OCI-LY1 (cell line): Measurements from ENCODE around the gene FLVCR2.

Experiments used
- H2AFZ ChIP-seq: fragments of 200-600 bp; sonication (generic), shearing (Covaris generic); 2 replicates; pipeline ENCODE4 v1.6.0; 2014; ENCODE audit warnings: antibody characterized with exemption, mild to moderate bottlenecking, low read length
- H3F3A ChIP-seq: fragments of 200-600 bp; sonication (generic), shearing (Covaris generic); 2 replicates; pipeline ENCODE4 v1.6.0; 2014; ENCODE audit warnings: mild to moderate bottlenecking, antibody characterized with exemption, low read length, moderate library complexity; ENCODE audit not compliant: insufficient read depth
- H3K27ac ChIP-seq: fragments of 200-600 bp; sonication (generic); 2 replicates; pipeline ENCODE4 v1.5.1; 2014; ENCODE audit warnings: low read length, mixed run types, mild to moderate bottlenecking, low read depth; ENCODE audit not compliant: poor library complexity, severe bottlenecking
- H3K27me3 ChIP-seq: fragments of 200-600 bp; sonication (generic); 2 replicates; pipeline ENCODE4 v1.6.0; 2014; ENCODE audit warnings: antibody characterized with exemption, mild to moderate bottlenecking, low read length, moderate library complexity; ENCODE audit not compliant: insufficient read depth
- H3K36me3 ChIP-seq: fragments of 200-600 bp; sonication (generic); 2 replicates; pipeline ENCODE4 v1.6.1; 2014; ENCODE audit warnings: mild to moderate bottlenecking, antibody characterized with exemption, low read length, moderate library complexity, mixed read lengths; ENCODE audit not compliant: insufficient read depth
- H3K4me1 ChIP-seq: fragments of 200-600 bp; sonication (generic); 2 replicates; pipeline ENCODE4 v1.5.1; 2014; ENCODE audit warnings: mild to moderate bottlenecking, low read length, moderate library complexity; ENCODE audit not compliant: insufficient read depth, severe bottlenecking
- H3K4me2 ChIP-seq: fragments of 200-600 bp; sonication (generic), shearing (Covaris generic); 2 replicates; pipeline ENCODE4 v1.6.1; 2014; ENCODE audit warnings: low read length
- H3K4me3 ChIP-seq: fragments of 200-600 bp; sonication (generic); 2 replicates; pipeline ENCODE4 v1.5.1; 2014; ENCODE audit warnings: low read length, low read depth, mild to moderate bottlenecking, mixed read lengths; ENCODE audit not compliant: poor library complexity, severe bottlenecking
- H3K79me2 ChIP-seq: fragments of 200-600 bp; shearing (Covaris generic); 2 replicates; pipeline ENCODE4 v1.6.1; 2016; ENCODE audit warnings: mixed run types, low read length, mixed read lengths; ENCODE audit not compliant: insufficient read depth
- H3K9ac ChIP-seq: fragments of 200-600 bp; sonication (generic), shearing (Covaris generic); 2 replicates; pipeline ENCODE4 v1.6.1; 2014; ENCODE audit warnings: mild to moderate bottlenecking, low read length, mixed read lengths
- H3K9me2 ChIP-seq: fragments of 200-600 bp; sonication (generic), shearing (Covaris generic); 2 replicates; pipeline ENCODE4 v1.6.1; 2014; ENCODE audit warnings: low read depth, mild to moderate bottlenecking, low read length, mixed read lengths
- H3K9me3 ChIP-seq: fragments of 200-600 bp; shearing (Covaris generic); 2 replicates; pipeline ENCODE4 v1.6.1; 2014; ENCODE audit warnings: low read length, mixed read lengths
- H4K20me1 ChIP-seq: fragments of 200-600 bp; sonication (generic), shearing (Covaris generic); 2 replicates; pipeline ENCODE4 v1.6.0; 2016; ENCODE audit warnings: mild to moderate bottlenecking, low read length; ENCODE audit not compliant: insufficient read depth
- EZH2 ChIP-seq: fragments of 200-600 bp; sonication (generic), shearing (Covaris generic); IDR thresholded peaks from 2 replicates; pipeline ENCODE4 v1.8.0; 2017; ENCODE audit warnings: borderline replicate concordance, mixed run types, mild to moderate bottlenecking, antibody characterized with exemption, low read length, moderate library complexity, mixed read lengths
- TF ChIP-seq, protein P1 (sequence below): fragments of 200-600 bp; sonication (generic), shearing (Covaris generic); IDR thresholded peaks from 2 replicates; pipeline ENCODE4 v1.5.1; 2017; ENCODE audit warnings: mild to moderate bottlenecking, antibody characterized with exemption, low read length, moderate library complexity, mixed read lengths

The FLVCR2 gene

DNA sequence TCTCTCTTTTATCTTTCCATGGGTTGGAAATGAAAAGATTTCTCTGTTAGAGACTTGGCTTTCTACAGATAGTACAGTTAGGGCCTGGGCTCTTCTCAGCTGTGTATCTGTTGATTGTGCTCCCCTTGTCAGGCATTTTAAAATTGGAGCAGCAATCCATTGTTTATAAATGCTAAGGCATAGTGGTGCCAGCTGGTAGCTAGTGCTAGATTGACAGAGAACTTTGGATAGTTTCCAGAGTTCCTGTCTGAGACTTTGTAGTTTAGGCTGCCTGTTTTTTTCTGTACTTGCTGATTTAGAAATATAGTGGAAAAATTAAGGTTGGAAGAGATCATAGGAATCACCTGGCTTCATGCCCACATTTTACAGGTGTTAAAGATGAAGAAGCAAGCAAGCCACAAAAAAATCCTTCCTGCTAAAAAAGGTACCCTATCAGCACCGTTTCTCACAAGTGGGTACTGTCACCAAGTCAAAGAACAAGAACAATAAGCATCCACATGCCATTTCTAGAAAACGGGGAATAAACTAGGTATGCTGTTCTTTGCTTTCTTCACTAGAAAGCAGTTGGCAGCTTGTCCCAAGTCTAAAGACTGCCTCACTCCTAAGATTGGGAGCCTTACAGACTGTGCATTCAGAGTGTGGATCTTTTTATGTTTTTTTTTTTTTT, 88.8 kb downstream of the FLVCR2 start:
- Histone ChIP-seq H3K4me2 (no peak overlapping the region), H3K79me2 (no peaks in the 10 kb centered on the region), H4K20me1 (no peaks in the 10 kb centered on the region), H2AFZ (no peak overlapping the region), H3K36me3 (peaks cover 33% of the 10 kb centered on the region), H3K4me3 (no peak overlapping the region), H3K27ac (no peak overlapping the region), H3K9me3 (no peaks in the 10 kb centered on the region), H3K4me1 (peaks cover 5% of the 10 kb centered on the region), H3K9me2 (no peaks in the 10 kb centered on the region), H3K27me3 (no peaks in the 10 kb centered on the region), H3F3A (no peaks in the 10 kb centered on the region), H3K9ac (no peak overlapping the region)
- TF ChIP-seq, protein P1, sequence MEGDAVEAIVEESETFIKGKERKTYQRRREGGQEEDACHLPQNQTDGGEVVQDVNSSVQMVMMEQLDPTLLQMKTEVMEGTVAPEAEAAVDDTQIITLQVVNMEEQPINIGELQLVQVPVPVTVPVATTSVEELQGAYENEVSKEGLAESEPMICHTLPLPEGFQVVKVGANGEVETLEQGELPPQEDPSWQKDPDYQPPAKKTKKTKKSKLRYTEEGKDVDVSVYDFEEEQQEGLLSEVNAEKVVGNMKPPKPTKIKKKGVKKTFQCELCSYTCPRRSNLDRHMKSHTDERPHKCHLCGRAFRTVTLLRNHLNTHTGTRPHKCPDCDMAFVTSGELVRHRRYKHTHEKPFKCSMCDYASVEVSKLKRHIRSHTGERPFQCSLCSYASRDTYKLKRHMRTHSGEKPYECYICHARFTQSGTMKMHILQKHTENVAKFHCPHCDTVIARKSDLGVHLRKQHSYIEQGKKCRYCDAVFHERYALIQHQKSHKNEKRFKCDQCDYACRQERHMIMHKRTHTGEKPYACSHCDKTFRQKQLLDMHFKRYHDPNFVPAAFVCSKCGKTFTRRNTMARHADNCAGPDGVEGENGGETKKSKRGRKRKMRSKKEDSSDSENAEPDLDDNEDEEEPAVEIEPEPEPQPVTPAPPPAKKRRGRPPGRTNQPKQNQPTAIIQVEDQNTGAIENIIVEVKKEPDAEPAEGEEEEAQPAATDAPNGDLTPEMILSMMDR, result no peak
- TF ChIP-seq EZH2, result no peak

DNA sequence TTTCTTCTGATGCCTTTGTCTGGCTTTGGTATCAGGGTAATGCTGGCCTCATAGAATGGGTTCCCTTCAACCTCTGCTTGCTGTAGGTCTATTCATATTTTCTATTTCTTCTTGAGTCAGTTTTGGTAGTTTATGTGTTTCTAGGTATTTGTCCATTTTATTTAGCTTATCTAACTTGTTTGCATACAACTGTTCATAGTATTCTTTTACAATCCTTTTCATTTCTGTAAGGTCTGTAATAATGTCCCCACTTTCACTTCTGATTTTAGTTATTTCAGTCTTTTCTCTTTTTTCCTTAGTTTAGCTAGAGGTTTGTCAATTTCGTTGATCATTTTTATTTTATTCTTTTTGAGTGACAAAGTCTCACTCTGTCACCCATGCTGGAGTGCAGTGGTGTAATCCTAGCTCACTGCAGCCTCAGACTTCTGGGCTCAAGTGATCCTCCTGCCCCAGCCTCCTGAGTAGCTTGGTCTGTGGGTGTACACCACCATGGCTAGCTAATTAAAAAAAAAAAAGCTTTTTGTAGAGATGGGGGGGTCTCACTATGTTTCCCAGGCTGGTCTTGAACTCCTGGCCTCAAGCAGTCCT, 94.3 kb downstream of the FLVCR2 start:
- TF ChIP-seq, protein P1, result no peak
- TF ChIP-seq EZH2, result no peak
- no peaks in the 10 kb centered on the region for H3K79me2 ChIP-seq
- no peaks in the 10 kb centered on the region for H3F3A ChIP-seq
- H3K27ac ChIP-seq, result no peak overlapping the region
- H3K4me2 ChIP-seq, result no peak overlapping the region
- no peaks in the 10 kb centered on the region for H3K9me3 ChIP-seq
- H3K4me3 ChIP-seq, result no peak overlapping the region
- H4K20me1 ChIP-seq, result no peaks in the 10 kb centered on the region
- no peaks in the 10 kb centered on the region for H3K4me1 ChIP-seq
- no peaks in the 10 kb centered on the region for H3K27me3 ChIP-seq
- H3K9me2 ChIP-seq, result no peaks in the 10 kb centered on the region
- H3K36me3 ChIP-seq, result peaks cover 29% of the 10 kb centered on the region
- H2AFZ ChIP-seq, result no peak overlapping the region
- no peak overlapping the region for H3K9ac ChIP-seq

DNA sequence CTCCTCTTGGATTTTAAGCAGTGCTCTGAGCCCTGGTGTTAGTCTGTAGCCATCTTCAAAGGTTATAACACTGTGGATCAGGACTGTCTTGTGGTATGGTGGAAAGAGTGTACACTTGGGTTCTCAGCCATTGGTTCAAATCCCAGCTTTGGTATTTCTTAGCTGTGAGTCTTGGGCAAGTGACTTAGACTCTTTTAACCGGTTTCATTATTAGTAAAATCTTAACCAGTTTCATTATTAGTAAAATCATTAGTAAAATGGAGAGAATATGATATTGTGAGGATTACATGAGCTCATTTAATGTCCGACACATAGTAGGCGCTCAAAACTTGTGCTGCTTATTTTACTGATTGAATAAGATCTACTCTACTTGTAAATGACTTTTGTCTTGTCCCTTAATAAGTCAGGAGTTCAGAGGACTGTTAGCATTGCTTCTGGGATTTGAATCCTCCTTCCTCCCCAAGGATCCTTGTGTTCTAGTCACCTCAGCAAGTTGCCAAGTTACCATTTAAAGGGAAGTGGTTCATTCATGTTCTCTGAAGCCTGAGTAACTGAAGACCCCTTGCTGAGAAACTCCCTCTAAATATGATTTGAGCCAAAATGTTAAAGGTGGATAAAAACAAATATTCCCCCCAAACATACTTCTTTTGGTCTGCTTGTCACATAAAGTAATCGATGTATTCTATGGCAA, 95.1 kb downstream of the FLVCR2 start:
- peaks cover 29% of the 10 kb centered on the region for H3K36me3 ChIP-seq
- TF ChIP-seq EZH2, result no peak
- TF ChIP-seq, protein P1, result no peak
- H3K4me3 ChIP-seq, result no peak overlapping the region
- no peak overlapping the region for H2AFZ ChIP-seq
- H3K9ac ChIP-seq, result no peak overlapping the region
- no peaks in the 10 kb centered on the region for H3K4me1 ChIP-seq
- H3K9me3 ChIP-seq, result no peaks in the 10 kb centered on the region
- H3K4me2 ChIP-seq, result no peak overlapping the region
- H4K20me1 ChIP-seq, result no peaks in the 10 kb centered on the region
- H3F3A ChIP-seq, result no peaks in the 10 kb centered on the region
- no peak overlapping the region for H3K27ac ChIP-seq
- no peaks in the 10 kb centered on the region for H3K79me2 ChIP-seq
- H3K27me3 ChIP-seq, result no peaks in the 10 kb centered on the region
- no peaks in the 10 kb centered on the region for H3K9me2 ChIP-seq
